IMR-90 (cell line): ENCODE measurements around the gene APCDD1L. TPM values are rescaled to one million over a fixed set of nuclear protein-coding genes. Genes with fewer than 3 reads are reported as not detected.

Source experiments
- ATAC-seq: fragments of 200-7000 bp; cut with Tn5 transposase; 2 replicates; pipeline ENCODE4 v1.9.1; 2020; ENCODE audit warnings: low read depth, mild to moderate bottlenecking, moderate library complexity
- BruUV-seq: library from RNA; stranded (reverse); fragments of 400-500 nt; replicated peaks from 2 replicates; lab custom pipeline; 2021; lab: Mats Ljungman, UMichigan
- CTCF ChIA-PET: fragments of 300-600 bp; formaldehyde crosslinking; extraction: SDS; loops from one replicate; lab custom pipeline; 2021; ENCODE audit warnings: antibody characterized with exemption; lab: Yijun Ruan, JAX
- POLR2A ChIA-PET: fragments of 300-600 bp; sonication (Branson Sonifier 250); formaldehyde crosslinking; loops from one replicate; lab custom pipeline; 2022; ENCODE audit warnings: antibody characterized with exemption; ENCODE audit not compliant: unreplicated experiment; lab: Charles Lee
- DNase-seq: peaks from one replicate; pipeline ENCODE4 v3.0.0; 2013
- H2AFZ ChIP-seq: replicated peaks from 2 replicates; pipeline ENCODE3; 2013; ENCODE audit warnings: low read length, mild to moderate bottlenecking; ENCODE audit not compliant: poor library complexity
- H2AK5ac ChIP-seq: 2 replicates; pipeline ENCODE4 v1.6.1; 2013; ENCODE audit warnings: low read depth, low read length, inconsistent platforms
- H2AK9ac ChIP-seq: replicated peaks from 2 replicates; pipeline ENCODE3; 2013; ENCODE audit warnings: mild to moderate bottlenecking, low read depth, low read length, moderate library complexity; ENCODE audit not compliant: poor library complexity
- H2BK120ac ChIP-seq: 2 replicates; pipeline ENCODE4 v1.6.1; 2013; ENCODE audit warnings: low read depth, low read length, inconsistent platforms
- H2BK15ac ChIP-seq: 3 replicates; pipeline ENCODE4 v1.6.1; 2013; ENCODE audit warnings: low read depth, low read length, inconsistent platforms
- H2BK20ac ChIP-seq: 2 replicates; pipeline ENCODE4 v1.6.1; 2013; ENCODE audit warnings: low read depth, mild to moderate bottlenecking, inconsistent platforms, low read length, moderate library complexity
- H2BK5ac ChIP-seq: 2 replicates; pipeline ENCODE4 v1.6.1; 2013; ENCODE audit warnings: mild to moderate bottlenecking, low read depth, low read length, inconsistent platforms; ENCODE audit not compliant: poor library complexity, severe bottlenecking
- H3K14ac ChIP-seq: replicated peaks from 2 replicates; pipeline ENCODE4 v1.6.1; 2013; ENCODE audit warnings: low read depth, low read length, inconsistent platforms
- H3K18ac ChIP-seq: 2 replicates; pipeline ENCODE4 v1.6.1; 2013; ENCODE audit warnings: low read depth, low read length, control low read depth
- H3K23ac ChIP-seq: 2 replicates; pipeline ENCODE4 v1.6.1; 2013; ENCODE audit warnings: low read depth, low read length, inconsistent platforms
- H3K27ac ChIP-seq: 2 replicates; pipeline ENCODE4 v1.5.1; 2013; ENCODE audit warnings: mild to moderate bottlenecking, control low read depth, low read length; ENCODE audit not compliant: insufficient read depth
- H3K27me3 ChIP-seq: 2 replicates; pipeline ENCODE4 v1.6.1; 2013; ENCODE audit warnings: low read length; ENCODE audit not compliant: control insufficient read depth, insufficient read depth
- H3K36me3 ChIP-seq: 2 replicates; pipeline ENCODE4 v1.6.1; 2013; ENCODE audit warnings: low read length, mixed read lengths; ENCODE audit not compliant: control insufficient read depth, insufficient read depth
- H3K4ac ChIP-seq: 2 replicates; pipeline ENCODE4 v1.6.1; 2013; ENCODE audit warnings: low read depth, low read length, inconsistent platforms
- H3K4me1 ChIP-seq: 2 replicates; pipeline ENCODE4 v1.6.1; 2013; ENCODE audit warnings: low read length, mixed read lengths; ENCODE audit not compliant: control insufficient read depth, insufficient read depth
- H3K4me2 ChIP-seq: 2 replicates; pipeline ENCODE4 v1.6.1; 2013; ENCODE audit warnings: low read depth, mild to moderate bottlenecking, control low read depth, low read length, moderate library complexity
- H3K4me3 ChIP-seq: 2 replicates; pipeline ENCODE4 v1.5.1; 2013; ENCODE audit warnings: low read depth, mild to moderate bottlenecking, control low read depth, low read length, moderate library complexity; ENCODE audit not compliant: insufficient read depth
- H3K56ac ChIP-seq: 2 replicates; pipeline ENCODE4 v1.6.1; 2013; ENCODE audit warnings: low read length, inconsistent platforms; ENCODE audit not compliant: insufficient read depth; ENCODE audit errors: extremely low read depth
- H3K79me1 ChIP-seq, 2 experiments: 2 replicates each; pipeline ENCODE4 v1.6.1; 2013; ENCODE audit warnings: low read length in 2 of 2, inconsistent platforms in 1 of 2, low read depth in 1 of 2
- H3K9ac ChIP-seq: 2 replicates; pipeline ENCODE4 v1.6.1; 2013; ENCODE audit warnings: low read depth, low read length, control low read depth
- H3K9me1 ChIP-seq: 2 replicates; pipeline ENCODE4 v1.6.1; 2013; ENCODE audit warnings: low read length, inconsistent platforms; ENCODE audit not compliant: insufficient read depth
- H3K9me3 ChIP-seq: 2 replicates; pipeline ENCODE4 v1.6.1; 2013; ENCODE audit warnings: low read length; ENCODE audit not compliant: control insufficient read depth, insufficient read depth
- H4K20me1 ChIP-seq: 2 replicates; pipeline ENCODE4 v1.6.1; 2013; ENCODE audit warnings: low read length, inconsistent platforms; ENCODE audit not compliant: insufficient read depth
- H4K5ac ChIP-seq: 2 replicates; pipeline ENCODE4 v1.6.1; 2013; ENCODE audit warnings: mild to moderate bottlenecking, low read depth, low read length, control low read depth
- H4K8ac ChIP-seq, 2 experiments: 2 replicates each; pipeline ENCODE4 v1.6.1; 2013; ENCODE audit warnings: low read depth in 2 of 2, low read length in 2 of 2, control low read depth in 1 of 2, inconsistent platforms in 1 of 2
- H4K91ac ChIP-seq: 2 replicates; pipeline ENCODE4 v1.6.1; 2013; ENCODE audit warnings: low read depth, low read length, inconsistent platforms; ENCODE audit not compliant: insufficient read depth
- BHLHE40 ChIP-seq: fragments of 150-350 bp; IDR thresholded peaks from 2 replicates; pipeline ENCODE4 v1.6.1; 2016; ENCODE audit warnings: mild to moderate bottlenecking, low read depth, low read length
- CEBPB ChIP-seq: IDR thresholded peaks from 2 replicates; pipeline ENCODE4 v1.6.1; 2012; ENCODE audit warnings: low read depth, low read length, improper control_type of control experiment
- CHD1 ChIP-seq: IDR thresholded peaks from 2 replicates; pipeline ENCODE4 v1.6.1; 2012; ENCODE audit warnings: low read depth, low read length, improper control_type of control experiment
- CTCF ChIP-seq: conservative IDR thresholded peaks from 2 replicates; pipeline ENCODE4 v1.5.1; 2012; ENCODE audit warnings: mild to moderate bottlenecking, low read depth, low read length, improper control_type of control experiment
- FOS ChIP-seq: fragments of 150-350 bp; IDR thresholded peaks from 2 replicates; pipeline ENCODE4 v1.6.1; 2016; ENCODE audit warnings: low read depth, low read length
- MAFK ChIP-seq: IDR thresholded peaks from 2 replicates; pipeline ENCODE4 v1.6.1; 2012; ENCODE audit warnings: low read depth, low read length, improper control_type of control experiment
- MAZ ChIP-seq: IDR thresholded peaks from 2 replicates; pipeline ENCODE4 v1.6.1; 2012; ENCODE audit warnings: low read depth, mild to moderate bottlenecking, low read length, improper control_type of control experiment, moderate library complexity, borderline replicate concordance
- MXI1 ChIP-seq: IDR thresholded peaks from 2 replicates; pipeline ENCODE4 v1.6.1; 2012; ENCODE audit warnings: low read depth, mild to moderate bottlenecking, low read length, moderate library complexity, borderline replicate concordance
- NFE2L2 ChIP-seq: fragments of 150-350 bp; IDR thresholded peaks from 2 replicates; pipeline ENCODE4 v1.6.1; 2016; ENCODE audit warnings: low read depth, mild to moderate bottlenecking, low read length
- POLR2A ChIP-seq: IDR thresholded peaks from 2 replicates; pipeline ENCODE4 v1.6.1; 2012; ENCODE audit warnings: mild to moderate bottlenecking, low read depth, low read length
- RAD21 ChIP-seq: IDR thresholded peaks from 2 replicates; pipeline ENCODE4 v1.6.1; 2012; ENCODE audit warnings: low read length, improper control_type of control experiment
- RCOR1 ChIP-seq: IDR thresholded peaks from 2 replicates; pipeline ENCODE4 v1.6.1; 2012; ENCODE audit warnings: mild to moderate bottlenecking, low read length, improper control_type of control experiment; ENCODE audit not compliant: insufficient replicate concordance
- RFX5 ChIP-seq: IDR thresholded peaks from 2 replicates; pipeline ENCODE4 v1.8.0; 2012; ENCODE audit warnings: low read depth, mild to moderate bottlenecking, low read length, moderate library complexity
- SMC3 ChIP-seq: fragments of 150-350 bp; IDR thresholded peaks from 2 replicates; pipeline ENCODE4 v1.6.1; 2016; ENCODE audit warnings: low read depth, mild to moderate bottlenecking, antibody characterized with exemption, low read length, moderate library complexity
- WGBS, 2 experiments: methylation state at CpG; one replicate each; pipeline versions ENCODE4 v1.1.5 to v1.1.7; 2013; ENCODE audit warnings: missing lambda C conversion rate in 2 of 2; ENCODE audit not compliant: insufficient read length in 1 of 2; ENCODE audit errors: extremely low coverage in 2 of 2; 5-methylcytosine and 5-hydroxymethylcytosine counted together
- dilution Hi-C: fragments of 300-500 bp; cut with HindIII; formaldehyde crosslinking; loops from one replicate; pipeline ENCODE4 v1.14.3; 2018; ENCODE audit warnings: low sequenced_read_pairs; ENCODE audit not compliant: unreplicated experiment
- in situ Hi-C: fragments of 300-500 bp; cut with MboI; formaldehyde crosslinking; loops from 3 replicates; pipeline ENCODE4 v1.14.3; 2019; ENCODE audit warnings: low sequenced_read_pairs, inconsistent platforms, mixed read lengths
- intact Hi-C: fragments of 100-400 bp; cut with micrococcal nuclease; formaldehyde crosslinking; loops from 2 replicates; pipeline ENCODE4 v1.10.0; 2022
- polyA plus RNA-seq, 3 experiments: library from polyadenylated mRNA; depleted of rRNA; stranded (reverse); fragments of >200 nt; gene quantifications; 2 replicates each; pipeline ENCODE4 v1.2.3, GENCODE V29; 2012; ENCODE audit warnings: low replicate concordance in 1 of 3
- total RNA-seq: library from RNA; depleted of rRNA; stranded (reverse); fragments of >200 nt; gene quantifications from 2 replicates; pipeline ENCODE4 v1.2.3, GENCODE V29; 2012
- TF ChIP-seq, protein P1 (sequence below): fragments of 150-350 bp; IDR thresholded peaks from 2 replicates; pipeline ENCODE4 v1.6.1; 2017; ENCODE audit warnings: mild to moderate bottlenecking, antibody characterized with exemption, low read length, low read depth
- TF ChIP-seq, protein P2 (sequence below): fragments of 150-350 bp; IDR thresholded peaks from 2 replicates; pipeline ENCODE4 v1.6.1; 2016; ENCODE audit warnings: low read depth, mild to moderate bottlenecking, low read length, moderate library complexity, borderline replicate concordance

APCDD1L gene
- total and polyA plus RNA-seq, 2 of the 4 experiments (the other 2 are of a cell fraction) = 2.5 to 18.3 TPM

GRCh38 chr20:58436868-58437645 is 78.1 kb downstream of the APCDD1L start:
- H3K36me3 ChIP-seq = peaks cover 21% of the 10 kb centered on the region
- H4K5ac ChIP-seq = no peak overlapping the region
- H2BK15ac ChIP-seq = no peak overlapping the region
- no peak overlapping the region for H2AK5ac ChIP-seq
- H4K8ac ChIP-seq = no peak overlapping the region
- CTCF ChIA-PET = no interaction called here
- H3K9ac ChIP-seq = no peak overlapping the region
- no peak overlapping the region for H3K23ac ChIP-seq
- ATAC-seq (no peak), DNase-seq (no peak)
- no peak overlapping the region for H2AFZ ChIP-seq
- dilution Hi-C loops = no loop called here
- H2BK20ac ChIP-seq = no peak overlapping the region
- POLR2A ChIA-PET = no interaction called here
- H2AK9ac ChIP-seq = no peak overlapping the region
- H3K18ac ChIP-seq = no peak overlapping the region
- no peak overlapping the region for H3K4me3 ChIP-seq
- no peaks in the 10 kb centered on the region for H3K27me3 ChIP-seq
- H3K56ac ChIP-seq = no peak overlapping the region
- peaks cover 58 to 88% of the 10 kb centered on the region in 2 experiments for H3K79me1 ChIP-seq
- H2BK5ac ChIP-seq = no peak overlapping the region
- intact Hi-C loops = no loop called here
- H3K27ac ChIP-seq = no peak overlapping the region
- no TSS peak for BruUV-seq
- no peaks in the 10 kb centered on the region for H3K9me3 ChIP-seq
- no CpG with 5 or more reads among the region's 5 CpGs for WGBS, 2 experiments
- no peak overlapping the region for H3K4me2 ChIP-seq
- in situ Hi-C loops = loop anchor here (10.0 kb wide), 1 partner anchor 202 kb away; no protein-coding TSS in a partner anchor
- H3K14ac ChIP-seq = no peak overlapping the region
- H4K91ac ChIP-seq = no peak overlapping the region
- H3K4ac ChIP-seq = no peak overlapping the region
- no peak for TF ChIP-seq POLR2A
- no peak for TF ChIP-seq RAD21
- no peak for TF ChIP-seq MAZ
- TF ChIP-seq NFE2L2 = no peak
- no peak for TF ChIP-seq BHLHE40
- no peak for TF ChIP-seq CEBPB
- TF ChIP-seq, protein P1, sequence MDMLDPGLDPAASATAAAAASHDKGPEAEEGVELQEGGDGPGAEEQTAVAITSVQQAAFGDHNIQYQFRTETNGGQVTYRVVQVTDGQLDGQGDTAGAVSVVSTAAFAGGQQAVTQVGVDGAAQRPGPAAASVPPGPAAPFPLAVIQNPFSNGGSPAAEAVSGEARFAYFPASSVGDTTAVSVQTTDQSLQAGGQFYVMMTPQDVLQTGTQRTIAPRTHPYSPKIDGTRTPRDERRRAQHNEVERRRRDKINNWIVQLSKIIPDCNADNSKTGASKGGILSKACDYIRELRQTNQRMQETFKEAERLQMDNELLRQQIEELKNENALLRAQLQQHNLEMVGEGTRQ = no peak
- TF ChIP-seq RCOR1 = no peak
- no peak for TF ChIP-seq RFX5
- no peak for TF ChIP-seq MXI1
- no peak for TF ChIP-seq CTCF
- TF ChIP-seq, protein P2, sequence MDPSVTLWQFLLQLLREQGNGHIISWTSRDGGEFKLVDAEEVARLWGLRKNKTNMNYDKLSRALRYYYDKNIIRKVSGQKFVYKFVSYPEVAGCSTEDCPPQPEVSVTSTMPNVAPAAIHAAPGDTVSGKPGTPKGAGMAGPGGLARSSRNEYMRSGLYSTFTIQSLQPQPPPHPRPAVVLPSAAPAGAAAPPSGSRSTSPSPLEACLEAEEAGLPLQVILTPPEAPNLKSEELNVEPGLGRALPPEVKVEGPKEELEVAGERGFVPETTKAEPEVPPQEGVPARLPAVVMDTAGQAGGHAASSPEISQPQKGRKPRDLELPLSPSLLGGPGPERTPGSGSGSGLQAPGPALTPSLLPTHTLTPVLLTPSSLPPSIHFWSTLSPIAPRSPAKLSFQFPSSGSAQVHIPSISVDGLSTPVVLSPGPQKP = no peak
- no peak for TF ChIP-seq MAFK
- no peak for TF ChIP-seq FOS
- no peak for TF ChIP-seq SMC3
- no peak for TF ChIP-seq CHD1
- no peak overlapping the region for H2BK120ac ChIP-seq
- peaks cover 54% of the 10 kb centered on the region for H4K20me1 ChIP-seq
- H3K9me1 ChIP-seq = peaks cover 32% of the 10 kb centered on the region
- H3K4me1 ChIP-seq = peaks cover 15% of the 10 kb centered on the region
